Neuronal stem cell (in vitro differentiated cells): ENCODE data around the gene ANK3.

Experiments
- DNase-seq: peaks from one replicate; pipeline ENCODE4 v3.0.0-alpha.2; 2013; ENCODE audit warnings: low spot score
- H2AFZ ChIP-seq: one replicate; pipeline ENCODE4 v1.6.1; 2013; ENCODE audit warnings: mild to moderate bottlenecking, low read length, inconsistent platforms
- H2AK5ac ChIP-seq: 2 replicates; pipeline ENCODE4 v1.6.1; 2013; ENCODE audit warnings: low read depth, mild to moderate bottlenecking, inconsistent platforms, low read length, moderate library complexity, mixed read lengths
- H2BK120ac ChIP-seq: 2 replicates; pipeline ENCODE4 v1.6.1; 2013; ENCODE audit warnings: low read depth, mild to moderate bottlenecking, inconsistent platforms, low read length, moderate library complexity, mixed read lengths
- H2BK12ac ChIP-seq: one replicate; pipeline ENCODE4 v1.6.1; 2013; ENCODE audit warnings: low read length, inconsistent platforms
- H2BK15ac ChIP-seq: 2 replicates; pipeline ENCODE4 v1.6.1; 2013; ENCODE audit warnings: mild to moderate bottlenecking, low read length, inconsistent platforms, mixed read lengths
- H2BK5ac ChIP-seq: one replicate; pipeline ENCODE4 v1.6.1; 2013; ENCODE audit warnings: inconsistent platforms, mild to moderate bottlenecking, low read length, moderate library complexity
- H3K14ac ChIP-seq: one replicate; pipeline ENCODE4 v1.6.1; 2013; ENCODE audit warnings: low read length, inconsistent platforms
- H3K18ac ChIP-seq: 2 replicates; pipeline ENCODE4 v1.6.1; 2013; ENCODE audit warnings: low read length, inconsistent platforms
- H3K23ac ChIP-seq: 2 replicates; pipeline ENCODE4 v1.6.1; 2013; ENCODE audit warnings: low read depth, mild to moderate bottlenecking, mixed read lengths, low read length, inconsistent platforms; ENCODE audit not compliant: poor library complexity
- H3K27ac ChIP-seq: replicated peaks from 3 replicates; pipeline ENCODE4 v1.5.1; 2013; ENCODE audit warnings: low read length, inconsistent platforms
- H3K27me3 ChIP-seq, 3 experiments: 2 replicates each; pipeline ENCODE4 v1.6.1; 2013; ENCODE audit warnings: low read length in 3 of 3, mild to moderate bottlenecking in 2 of 3, inconsistent platforms in 1 of 3, low read depth in 1 of 3, mixed read lengths in 1 of 3, moderate library complexity in 1 of 3; ENCODE audit not compliant: control insufficient read depth in 3 of 3, insufficient read depth in 3 of 3
- H3K36me3 ChIP-seq, 2 donors: replicated peaks in 1 of 2; 2 replicates each; pipeline ENCODE4 v1.6.1; 2013; ENCODE audit warnings: low read length in 2 of 2; ENCODE audit not compliant: control insufficient read depth in 2 of 2, insufficient read depth in 2 of 2
- H3K4ac ChIP-seq: 2 replicates; pipeline ENCODE4 v1.6.1; 2013; ENCODE audit warnings: inconsistent platforms, mild to moderate bottlenecking, low read length, moderate library complexity
- H3K4me1 ChIP-seq, 2 donors: 1 replicate in 1 of 2; 2 replicates in 1 of 2; pipeline ENCODE4 v1.6.1; 2013; ENCODE audit warnings: low read length in 2 of 2, low read depth in 1 of 2; ENCODE audit not compliant: control insufficient read depth in 2 of 2, insufficient read depth in 1 of 2
- H3K4me2 ChIP-seq: one replicate; pipeline ENCODE4 v1.6.1; 2013; ENCODE audit warnings: mild to moderate bottlenecking, low read length, inconsistent platforms; ENCODE audit not compliant: insufficient read depth, poor library complexity, severe bottlenecking
- H3K4me3 ChIP-seq, 2 donors: 2 replicates each; pipeline ENCODE4 v1.5.1; 2013; ENCODE audit warnings: low read length in 2 of 2, mild to moderate bottlenecking in 2 of 2, inconsistent platforms in 1 of 2, moderate library complexity in 1 of 2
- H3K79me1 ChIP-seq: one replicate; pipeline ENCODE4 v1.6.1; 2013; ENCODE audit warnings: low read depth, mild to moderate bottlenecking, inconsistent platforms, low read length, moderate library complexity
- H3K9ac ChIP-seq: one replicate; pipeline ENCODE4 v1.6.1; 2013; ENCODE audit warnings: mild to moderate bottlenecking, low read depth, low read length, inconsistent platforms; ENCODE audit not compliant: poor library complexity
- H3K9me3 ChIP-seq, 2 donors: replicated peaks in 1 of 2; 2 replicates each; pipeline versions ENCODE3 to v1.6.1; 2013; ENCODE audit warnings: low read length in 2 of 2, mild to moderate bottlenecking in 2 of 2, inconsistent platforms in 1 of 2, low read depth in 1 of 2, mixed read lengths in 1 of 2, moderate library complexity in 1 of 2; ENCODE audit not compliant: control insufficient read depth in 2 of 2, insufficient read depth in 1 of 2
- H4K8ac ChIP-seq: one replicate; pipeline ENCODE4 v1.6.1; 2013; ENCODE audit warnings: low read depth, mild to moderate bottlenecking, inconsistent platforms, low read length, moderate library complexity
- H4K91ac ChIP-seq: one replicate; pipeline ENCODE4 v1.6.1; 2013; ENCODE audit warnings: low read length, low read depth, mild to moderate bottlenecking, inconsistent platforms; ENCODE audit not compliant: poor library complexity
- WGBS, 2 donors: extraction: QIAGEN DNeasy Blood & Tissue Kit; methylation state at CpG; one replicate each; pipeline ENCODE4 v1.1.7; 2013; ENCODE audit warnings: missing lambda C conversion rate in 2 of 2, mixed read lengths in 1 of 2; ENCODE audit not compliant: insufficient read length in 2 of 2, insufficient replicate concordance in 1 of 2; ENCODE audit errors: extremely low coverage in 2 of 2; 5-methylcytosine and 5-hydroxymethylcytosine counted together

Gene ANK3

DNA sequence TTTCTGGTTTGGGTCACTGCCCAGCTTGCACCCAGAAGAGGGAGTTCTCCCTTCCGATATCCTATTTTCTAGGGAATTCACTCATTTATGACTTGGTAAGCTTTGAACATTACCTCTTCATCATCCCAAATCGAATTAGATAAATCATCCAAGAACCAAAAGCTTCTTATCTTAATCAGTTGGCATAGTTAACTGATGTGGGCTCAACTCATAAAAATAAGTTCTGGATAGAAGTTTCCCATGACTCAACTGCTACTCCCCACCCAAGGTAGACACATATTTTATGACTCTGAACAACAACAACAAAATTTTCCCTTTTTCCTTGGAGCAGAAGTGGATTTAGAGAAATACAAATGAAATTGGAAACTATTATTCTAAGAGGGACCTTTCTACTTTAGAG is 380.4 kb downstream of the ANK3 start:
- H3K9me3 ChIP-seq, result no peaks in the 10 kb centered on the region
- no peak overlapping the region for H2BK15ac ChIP-seq
- H2AFZ ChIP-seq, result no peak overlapping the region
- no peaks in the 10 kb centered on the region for H3K36me3 ChIP-seq
- H3K79me1 ChIP-seq, result no peaks in the 10 kb centered on the region
- H4K8ac ChIP-seq, result no peak overlapping the region
- no CpG with 5 or more reads among the region's 2 CpGs for WGBS, 2 donors
- peaks cover 0 to 3% (median 0%) of the 10 kb centered on the region in 3 experiments for H3K27me3 ChIP-seq
- no peak overlapping the region for H3K4ac ChIP-seq
- no peak for DNase-seq
- no peak overlapping the region for H3K14ac ChIP-seq
- no peak overlapping the region for H3K27ac ChIP-seq
- no peak overlapping the region for H2BK120ac ChIP-seq
- no peak overlapping the region for H2AK5ac ChIP-seq
- no peak overlapping the region for H2BK5ac ChIP-seq
- no peak overlapping the region for H3K9ac ChIP-seq
- H3K23ac ChIP-seq, result no peak overlapping the region
- H4K91ac ChIP-seq, result no peak overlapping the region
- no peaks in the 10 kb centered on the region for H3K4me1 ChIP-seq
- H2BK12ac ChIP-seq, result no peak overlapping the region
- no peak overlapping the region for H3K4me3 ChIP-seq
- no peak overlapping the region for H3K4me2 ChIP-seq
- no peak overlapping the region for H3K18ac ChIP-seq

DNA sequence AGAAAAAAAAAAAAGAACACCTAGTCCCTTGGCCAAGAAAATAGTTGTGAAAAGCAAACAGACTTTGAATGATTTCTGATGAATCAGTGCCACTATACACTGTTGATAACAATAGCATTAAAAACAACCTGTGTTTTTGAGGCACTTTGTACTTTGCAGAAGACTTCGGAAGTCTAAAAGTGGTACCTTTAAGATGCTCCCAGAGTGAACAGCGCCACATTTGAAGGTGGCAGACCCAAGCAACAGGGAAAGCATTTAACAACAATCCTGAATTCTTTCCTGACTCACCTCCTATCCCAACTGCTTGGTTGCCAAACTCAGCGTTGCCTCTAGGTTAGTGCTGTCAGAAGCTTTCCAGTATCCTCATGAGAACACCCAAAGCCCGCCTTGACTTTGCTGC is 380.9 kb downstream of the ANK3 start:
- H2BK15ac ChIP-seq, result no peak overlapping the region
- peaks cover 0 to 3% (median 0%) of the 10 kb centered on the region in 3 experiments for H3K27me3 ChIP-seq
- peaks cover under 1 to 1% of the 10 kb centered on the region in 2 donors for H3K4me1 ChIP-seq
- H3K27ac ChIP-seq, result no peak overlapping the region
- H3K36me3 ChIP-seq, result no peaks in the 10 kb centered on the region
- DNase-seq, result no peak
- no peak overlapping the region for H2AK5ac ChIP-seq
- no peak overlapping the region for H3K4me2 ChIP-seq
- H4K8ac ChIP-seq, result no peak overlapping the region
- no peak overlapping the region for H3K23ac ChIP-seq
- H2BK120ac ChIP-seq, result no peak overlapping the region
- no peak overlapping the region for H3K4me3 ChIP-seq
- no peak overlapping the region for H2BK12ac ChIP-seq
- H3K18ac ChIP-seq, result no peak overlapping the region
- no CpG with 5 or more reads among the region's 4 CpGs for WGBS, 2 donors
- no peak overlapping the region for H2AFZ ChIP-seq
- no peak overlapping the region for H4K91ac ChIP-seq
- H3K79me1 ChIP-seq, result no peaks in the 10 kb centered on the region
- H2BK5ac ChIP-seq, result no peak overlapping the region
- no peaks in the 10 kb centered on the region for H3K9me3 ChIP-seq
- no peak overlapping the region for H3K9ac ChIP-seq
- no peak overlapping the region for H3K4ac ChIP-seq
- H3K14ac ChIP-seq, result no peak overlapping the region

DNA sequence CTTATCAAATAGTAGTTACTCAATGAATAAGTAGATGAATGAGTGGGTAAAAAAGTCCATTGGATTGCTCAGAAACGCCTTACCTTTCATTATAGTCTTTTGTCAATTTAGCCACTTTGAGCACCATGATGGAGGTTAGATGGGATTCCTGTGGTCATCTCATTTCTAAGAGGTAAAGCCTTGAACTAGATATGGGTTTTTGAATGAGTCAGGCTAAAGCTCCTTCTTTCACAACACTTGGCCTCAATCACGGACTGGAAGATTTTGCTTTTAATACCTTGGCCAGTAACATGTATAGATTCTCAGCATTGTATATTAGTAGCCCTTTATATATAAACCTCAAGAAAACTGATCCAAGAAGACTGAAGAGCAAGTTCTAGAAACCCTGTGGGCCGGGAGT is 383.6 kb downstream of the ANK3 start:
- H2AK5ac ChIP-seq, result no peak overlapping the region
- no peak overlapping the region for H3K4ac ChIP-seq
- no peak overlapping the region for H3K4me2 ChIP-seq
- no peak overlapping the region for H3K14ac ChIP-seq
- H3K9ac ChIP-seq, result no peak overlapping the region
- no peaks in the 10 kb centered on the region for H3K36me3 ChIP-seq
- no peak overlapping the region for H3K23ac ChIP-seq
- no peak overlapping the region for H2BK15ac ChIP-seq
- H2BK5ac ChIP-seq, result no peak overlapping the region
- no peak for DNase-seq
- no peak overlapping the region for H2BK120ac ChIP-seq
- no peak overlapping the region for H4K8ac ChIP-seq
- H4K91ac ChIP-seq, result no peak overlapping the region
- H3K4me1 ChIP-seq, result peaks cover 2 to 7% of the 10 kb centered on the region in 2 donors
- no peak overlapping the region for H3K4me3 ChIP-seq
- H2BK12ac ChIP-seq, result no peak overlapping the region
- H2AFZ ChIP-seq, result no peak overlapping the region
- peaks cover 0 to 3% (median 0%) of the 10 kb centered on the region in 3 experiments for H3K27me3 ChIP-seq
- no CpG with 5 or more reads among the region's 3 CpGs for WGBS, 2 donors
- no peak overlapping the region for H3K18ac ChIP-seq
- H3K27ac ChIP-seq, result no peak overlapping the region
- no peaks in the 10 kb centered on the region for H3K79me1 ChIP-seq
- no peaks in the 10 kb centered on the region for H3K9me3 ChIP-seq

- peaks cover 2 to 7% of the 10 kb centered on the region in 2 donors for H3K4me1 ChIP-seq
- no peak overlapping the region for H2AFZ ChIP-seq
- WGBS, 2 donors, result no CpG with 5 or more reads among the region's 5 CpGs
- no peak overlapping the region for H3K18ac ChIP-seq
- H2BK5ac ChIP-seq, result no peak overlapping the region
- H3K4me3 ChIP-seq, result no peak overlapping the region
- H3K27me3 ChIP-seq, result peaks cover 0 to 5% (median 0%) of the 10 kb centered on the region in 3 experiments
- H4K91ac ChIP-seq, result no peak overlapping the region
- no peaks in the 10 kb centered on the region for H3K36me3 ChIP-seq
- no peak overlapping the region for H4K8ac ChIP-seq
- no peak overlapping the region for H2BK120ac ChIP-seq
- no peak overlapping the region for H3K14ac ChIP-seq
- H3K4me2 ChIP-seq, result no peak overlapping the region
- H3K4ac ChIP-seq, result no peak overlapping the region
- no peak overlapping the region for H2BK12ac ChIP-seq
- H2BK15ac ChIP-seq, result no peak overlapping the region
- H3K9me3 ChIP-seq, result no peaks in the 10 kb centered on the region
- no peak for DNase-seq
- H2AK5ac ChIP-seq, result no peak overlapping the region
- no peak overlapping the region for H3K9ac ChIP-seq
- H3K27ac ChIP-seq, result no peak overlapping the region
- H3K23ac ChIP-seq, result no peak overlapping the region
- H3K79me1 ChIP-seq, result no peaks in the 10 kb centered on the region
Measured at GRCh38 chr10:60003651-60004523, 385.8 kb downstream of the ANK3 start.
